H1 (cell line): ENCODE results near the gene CHRM3.

Experiments
- CTCF ChIP-seq, 3 experiments: IDR thresholded peaks; 1 replicate in 2 of 3; 2 replicates in 1 of 3; pipeline versions ENCODE4 v1.5.1 to v1.6.1; 2011; ENCODE audit warnings: low read length in 3 of 3, mild to moderate bottlenecking in 3 of 3, inconsistent platforms in 2 of 3, low read depth in 1 of 3, moderate library complexity in 1 of 3; ENCODE audit not compliant: insufficient read depth in 1 of 3; ENCODE audit errors: control extremely low read depth in 1 of 3
- GABPA ChIP-seq: IDR thresholded peaks from 2 replicates; pipeline ENCODE4 v1.6.1; 2011; ENCODE audit warnings: mild to moderate bottlenecking, low read length, moderate library complexity, borderline replicate concordance; ENCODE audit not compliant: insufficient read depth
- POLR2A ChIP-seq, 2 experiments: IDR thresholded peaks; 1 replicate in 1 of 2; 2 replicates in 1 of 2; pipeline ENCODE4 v1.6.1; 2011; ENCODE audit warnings: low read depth in 2 of 2, low read length in 2 of 2, mild to moderate bottlenecking in 2 of 2; ENCODE audit errors: control extremely low read depth in 1 of 2
- RAD21 ChIP-seq, 2 experiments: IDR thresholded peaks in 1 of 2; conservative IDR thresholded peaks in 1 of 2; 2 replicates each; pipeline ENCODE4 v1.6.1; 2011; ENCODE audit warnings: low read depth in 2 of 2, low read length in 2 of 2, improper control_type of control experiment in 1 of 2, inconsistent platforms in 1 of 2, mild to moderate bottlenecking in 1 of 2, moderate library complexity in 1 of 2

- no peak for TF ChIP-seq CTCF (IDR thresholded peaks at IDR 0.05; ENCODE audit: control extremely low read depth in 1 of 3, insufficient read depth in 1 of 3, low read depth in 1 of 3, low read length in 3 of 3)
- no peak for TF ChIP-seq GABPA
- TF ChIP-seq RAD21 (IDR thresholded peaks at IDR 0.05 in 1 of 2, conservative IDR thresholded peaks at IDR 0.05 in 1 of 2; ENCODE audit: low read depth in 2 of 2, low read length in 2 of 2), result no peak
- no peak for TF ChIP-seq POLR2A (IDR thresholded peaks at IDR 0.05; ENCODE audit: control extremely low read depth in 1 of 2, low read depth in 2 of 2, low read length in 2 of 2)
Measured at GRCh38 chr1:239429163-239429562, 42.8 kb downstream of the CHRM3 start.
